NOMO-1 treated with DMSO at 0.1 percent for 48 hours (cell line): ENCODE data around the gene RAP1GDS1.

ENCODE experiments used
- DNase-seq: peaks from one replicate; lab custom pipeline; 2025; ENCODE audit not compliant: unreplicated experiment; lab: John Stamatoyannopoulos, UW

RAP1GDS1 gene

GRCh38 chr4:98260579-98261404 lies at the start of gene RAP1GDS1:
TSS of gene RAP1GDS1 (plus strand) at chr4:98261384. CDS start at chr4:98261566, 182 bp downstream.
- peak; percentile 95 for DNase-seq

GRCh38 chr4:98222306-98222705 lies 38.9 kb upstream of the RAP1GDS1 start:
- no peak for DNase-seq

- DNase-seq, result no peak
These were observed 34.8 kb upstream of the RAP1GDS1 start for GRCh38 chr4:98226396-98226795.

GRCh38 chr4:98230961-98231360 lies 30.2 kb upstream of the RAP1GDS1 start:
- no peak for DNase-seq

GRCh38 chr4:98232202-98232601 lies 29.0 kb upstream of the RAP1GDS1 start:
- DNase-seq, result peak; percentile 97

GRCh38 chr4:98237204-98237603 lies 24.0 kb upstream of the RAP1GDS1 start:
- DNase-seq, result no peak

- DNase-seq, result no peak
These were observed 19.1 kb upstream of the RAP1GDS1 start for GRCh38 chr4:98242063-98242462.

GRCh38 chr4:98242538-98242937 lies 18.6 kb upstream of the RAP1GDS1 start:
- no peak for DNase-seq

GRCh38 chr4:98245226-98245625 lies 16.0 kb upstream of the RAP1GDS1 start:
- DNase-seq, result no peak

GRCh38 chr4:98248934-98249333 lies 12.2 kb upstream of the RAP1GDS1 start:
- no peak for DNase-seq

- no peak for DNase-seq
These were observed 11.4 kb upstream of the RAP1GDS1 start for GRCh38 chr4:98249831-98250230.

GRCh38 chr4:98253499-98253898 lies 7.7 kb upstream of the RAP1GDS1 start:
- DNase-seq, result no peak

GRCh38 chr4:98260047-98260578 lies 1.1 kb upstream of the RAP1GDS1 start:
- no peak for DNase-seq

GRCh38 chr4:98261405-98262291 lies 464 bp downstream of the RAP1GDS1 start:
- peak; percentile 61 for DNase-seq

GRCh38 chr4:98262431-98262830 lies 1.2 kb downstream of the RAP1GDS1 start:
- DNase-seq, result peak; percentile 75

- no peak for DNase-seq
These were observed 6.3 kb downstream of the RAP1GDS1 start for GRCh38 chr4:98267498-98267897.

- no peak for DNase-seq
These were observed 14.0 kb downstream of the RAP1GDS1 start for GRCh38 chr4:98275145-98275544.

- no peak for DNase-seq
These were observed 22.3 kb downstream of the RAP1GDS1 start for GRCh38 chr4:98283219-98284189.

GRCh38 chr4:98284640-98285046 lies 23.5 kb downstream of the RAP1GDS1 start:
- no peak for DNase-seq

GRCh38 chr4:98285676-98286075 lies 24.5 kb downstream of the RAP1GDS1 start:
- DNase-seq, result no peak
